IPS-18a (cell line): ENCODE results near the gene CHST15.

Experiments used
- H3K27ac ChIP-seq: one replicate; pipeline ENCODE4 v1.5.1; 2013; ENCODE audit warnings: low read length
- H3K27me3 ChIP-seq: one replicate; pipeline ENCODE4 v1.6.1; 2013; ENCODE audit warnings: mild to moderate bottlenecking, low read length; ENCODE audit not compliant: control insufficient read depth, insufficient read depth
- H3K36me3 ChIP-seq: one replicate; pipeline ENCODE4 v1.6.1; 2013; ENCODE audit warnings: low read depth, low read length; ENCODE audit not compliant: control insufficient read depth
- H3K4me1 ChIP-seq: one replicate; pipeline ENCODE4 v1.6.1; 2013; ENCODE audit warnings: low read depth, low read length; ENCODE audit not compliant: control insufficient read depth
- H3K4me3 ChIP-seq: one replicate; pipeline ENCODE4 v1.5.1; 2013; ENCODE audit warnings: low read length
- H3K9ac ChIP-seq: one replicate; pipeline ENCODE4 v1.6.1; 2013; ENCODE audit warnings: mild to moderate bottlenecking, low read length, moderate library complexity
- H3K9me3 ChIP-seq: one replicate; pipeline ENCODE4 v1.6.1; 2013; ENCODE audit warnings: low read depth, low read length; ENCODE audit not compliant: control insufficient read depth

CHST15 gene

DNA sequence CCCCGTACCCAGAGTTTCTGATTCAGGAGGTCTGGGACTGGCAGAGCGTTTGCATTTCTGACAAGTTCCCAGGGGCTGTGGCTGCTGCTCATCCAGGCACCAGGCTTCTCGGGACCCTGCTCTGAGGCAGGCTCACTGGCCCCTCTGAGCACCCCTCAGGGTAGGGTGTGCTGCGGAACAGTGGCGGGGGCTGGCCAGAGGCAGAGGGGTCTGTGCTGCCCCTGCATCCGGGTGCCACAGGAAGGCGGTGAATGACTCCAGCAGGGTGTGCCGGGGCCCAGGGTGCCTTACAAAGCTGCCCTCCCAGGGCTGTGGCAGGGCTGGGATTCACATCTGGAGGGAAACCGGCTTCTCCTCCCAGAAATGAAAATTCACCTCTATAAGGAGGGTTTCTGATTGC is 77.4 kb downstream of the CHST15 start:
- Histone ChIP-seq H3K4me3 (no peak overlapping the region), H3K4me1 (peaks cover 19% of the 10 kb centered on the region), H3K27ac (no peak overlapping the region), H3K36me3 (no peaks in the 10 kb centered on the region), H3K9ac (no peak overlapping the region), H3K9me3 (no peaks in the 10 kb centered on the region), H3K27me3 (no peaks in the 10 kb centered on the region)

DNA sequence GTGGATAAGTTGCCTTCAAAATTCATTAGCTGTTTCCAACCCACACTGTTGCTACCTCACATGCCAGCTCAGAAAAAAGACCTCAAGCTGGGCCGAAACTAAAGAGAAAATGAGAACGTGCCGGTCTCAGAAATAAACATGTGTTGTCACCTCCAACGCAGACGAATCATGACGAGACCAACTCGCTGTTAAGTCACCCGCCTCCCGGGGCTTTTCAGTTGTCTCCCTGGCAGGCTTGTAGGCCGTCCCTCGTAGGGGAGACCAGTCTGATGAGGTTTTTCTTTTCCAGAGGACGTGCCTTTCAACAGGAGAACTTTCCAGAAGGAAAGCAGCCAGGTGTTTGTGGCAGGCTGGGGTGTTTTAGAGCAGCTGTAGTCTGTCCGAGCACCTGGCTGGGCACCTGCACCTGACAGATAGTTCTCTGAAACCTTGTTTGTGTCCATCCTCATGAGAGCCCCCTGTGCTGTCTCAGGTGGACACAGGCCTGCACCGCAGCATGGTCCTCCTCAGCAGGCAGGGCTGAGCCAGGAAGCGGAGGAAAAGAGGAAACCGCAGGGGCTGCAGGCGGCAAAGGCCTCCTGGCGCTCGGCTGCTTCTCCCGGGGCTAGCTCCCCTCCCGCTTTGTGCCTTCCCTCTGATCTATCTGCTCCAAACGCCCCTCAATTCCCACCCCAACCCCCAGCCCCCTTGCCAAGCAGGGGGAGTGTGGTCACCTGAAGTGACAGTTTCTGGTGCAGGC is 78.8 kb downstream of the CHST15 start:
- Histone ChIP-seq H3K27me3 (no peaks in the 10 kb centered on the region), H3K4me1 (peaks cover 11% of the 10 kb centered on the region), H3K36me3 (no peaks in the 10 kb centered on the region), H3K9ac (no peak overlapping the region), H3K27ac (no peak overlapping the region), H3K4me3 (no peak overlapping the region), H3K9me3 (no peaks in the 10 kb centered on the region)

DNA sequence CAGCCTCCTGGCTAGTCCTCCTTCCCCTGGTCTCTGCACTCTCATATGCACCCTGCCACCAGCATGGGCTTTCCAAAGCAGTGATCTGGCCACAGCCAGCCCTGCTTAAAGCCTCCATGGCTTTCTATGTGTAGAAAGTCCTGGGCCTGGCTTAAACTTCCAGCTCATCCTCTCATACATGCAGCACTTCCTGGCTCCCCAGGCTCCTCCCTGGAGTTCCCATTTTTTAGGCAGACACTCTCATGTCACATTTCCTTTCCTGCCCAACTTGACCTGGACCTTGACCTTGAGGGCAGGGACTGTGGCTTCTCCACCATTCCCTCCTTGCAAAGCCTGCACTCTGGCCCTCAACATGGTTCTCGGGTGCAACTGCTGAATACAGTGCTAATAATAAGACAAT is 79.5 kb downstream of the CHST15 start:
- no peaks in the 10 kb centered on the region for H3K27me3 ChIP-seq
- no peaks in the 10 kb centered on the region for H3K36me3 ChIP-seq
- peaks cover 11% of the 10 kb centered on the region for H3K4me1 ChIP-seq
- no peak overlapping the region for H3K4me3 ChIP-seq
- no peak overlapping the region for H3K27ac ChIP-seq
- no peak overlapping the region for H3K9ac ChIP-seq
- H3K9me3 ChIP-seq, result no peaks in the 10 kb centered on the region

DNA sequence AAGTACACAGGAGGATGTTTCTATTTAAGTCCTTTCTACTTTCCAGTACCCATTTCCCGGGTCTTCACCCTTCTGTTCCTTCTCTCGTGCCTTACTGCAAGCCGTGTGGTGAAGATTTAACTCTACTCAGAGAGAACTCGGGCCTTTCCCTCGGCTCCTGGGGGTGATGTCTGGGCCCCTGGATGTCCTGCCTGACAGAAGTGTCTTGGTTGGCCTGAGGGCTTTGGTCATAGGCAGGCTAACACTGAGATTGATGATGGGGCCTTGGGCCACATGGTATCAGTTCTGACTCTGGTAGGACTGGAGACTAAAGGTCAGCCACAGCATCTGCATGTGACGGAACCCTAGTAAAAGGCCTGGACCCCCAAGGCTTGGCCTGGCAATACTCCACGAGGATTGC is 80.4 kb downstream of the CHST15 start:
- Histone ChIP-seq H3K9ac (no peak overlapping the region), H3K27me3 (no peaks in the 10 kb centered on the region), H3K27ac (no peak overlapping the region), H3K4me1 (peaks cover 11% of the 10 kb centered on the region), H3K4me3 (no peak overlapping the region), H3K36me3 (no peaks in the 10 kb centered on the region), H3K9me3 (no peaks in the 10 kb centered on the region)

DNA sequence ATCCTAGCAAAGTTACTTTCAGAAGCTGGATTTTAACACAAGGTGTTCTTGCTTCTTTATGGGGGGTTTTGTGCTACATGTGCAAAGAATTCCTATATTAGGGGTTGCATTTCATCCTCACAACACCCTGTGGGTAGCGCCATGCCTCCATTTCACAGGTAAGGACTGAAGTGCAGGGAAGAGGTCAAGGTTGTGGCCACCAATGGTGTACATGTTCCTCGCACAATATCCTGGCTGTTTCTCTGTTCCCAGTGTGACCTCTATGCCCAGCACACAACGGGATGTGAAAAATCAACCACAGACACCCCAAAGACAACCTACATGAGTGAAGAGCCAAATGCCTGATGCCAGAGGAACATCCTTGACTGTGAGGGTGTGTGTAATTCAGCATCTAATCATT is 80.8 kb downstream of the CHST15 start:
- peaks cover 11% of the 10 kb centered on the region for H3K4me1 ChIP-seq
- H3K27ac ChIP-seq, result no peak overlapping the region
- H3K27me3 ChIP-seq, result no peaks in the 10 kb centered on the region
- H3K36me3 ChIP-seq, result no peaks in the 10 kb centered on the region
- H3K4me3 ChIP-seq, result no peak overlapping the region
- H3K9me3 ChIP-seq, result no peaks in the 10 kb centered on the region
- H3K9ac ChIP-seq, result no peak overlapping the region

DNA sequence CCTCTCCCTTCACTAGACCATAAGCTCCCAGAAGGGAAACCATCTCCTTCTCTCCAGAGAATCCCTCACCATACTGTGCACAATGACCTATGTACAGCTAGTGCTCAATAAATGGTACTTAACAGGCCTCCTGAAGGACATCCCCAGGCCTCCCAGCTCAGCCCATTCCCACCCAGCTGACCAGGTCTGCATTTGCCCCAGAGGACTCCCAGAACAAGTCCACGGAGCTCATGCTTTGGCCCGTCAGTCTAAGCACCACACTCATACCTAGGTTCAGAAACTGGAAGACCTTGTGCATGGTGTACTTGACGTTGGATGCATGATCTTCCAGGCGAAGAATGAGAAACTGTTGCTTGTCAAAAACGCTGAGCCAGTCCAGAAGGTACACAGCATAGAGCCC is 81.3 kb downstream of the CHST15 start:
- no peaks in the 10 kb centered on the region for H3K9me3 ChIP-seq
- H3K36me3 ChIP-seq, result no peaks in the 10 kb centered on the region
- peaks cover 11% of the 10 kb centered on the region for H3K4me1 ChIP-seq
- no peak overlapping the region for H3K4me3 ChIP-seq
- H3K27me3 ChIP-seq, result no peaks in the 10 kb centered on the region
- no peak overlapping the region for H3K27ac ChIP-seq
- no peak overlapping the region for H3K9ac ChIP-seq

DNA sequence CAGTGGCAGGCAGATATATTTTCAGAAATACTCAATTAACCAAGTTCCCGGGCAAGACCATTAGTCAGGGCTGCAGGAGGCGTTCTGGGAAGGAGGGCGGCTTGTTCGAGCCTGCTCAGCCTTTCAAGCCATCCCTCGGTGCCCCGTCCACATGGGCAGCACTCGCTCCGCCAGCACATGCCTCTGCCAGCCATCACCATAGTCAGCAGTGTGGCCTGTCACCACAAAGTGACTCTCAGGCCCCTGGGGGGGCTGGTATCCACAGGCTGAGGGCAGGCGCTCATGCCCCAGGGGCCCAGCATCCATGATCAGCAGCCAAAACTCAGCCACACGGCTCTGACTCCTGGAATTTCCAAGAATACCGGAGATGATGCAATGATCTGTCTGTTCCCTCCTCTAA is 81.9 kb downstream of the CHST15 start:
- Histone ChIP-seq H3K4me1 (peaks cover 7% of the 10 kb centered on the region), H3K27me3 (no peaks in the 10 kb centered on the region)

DNA sequence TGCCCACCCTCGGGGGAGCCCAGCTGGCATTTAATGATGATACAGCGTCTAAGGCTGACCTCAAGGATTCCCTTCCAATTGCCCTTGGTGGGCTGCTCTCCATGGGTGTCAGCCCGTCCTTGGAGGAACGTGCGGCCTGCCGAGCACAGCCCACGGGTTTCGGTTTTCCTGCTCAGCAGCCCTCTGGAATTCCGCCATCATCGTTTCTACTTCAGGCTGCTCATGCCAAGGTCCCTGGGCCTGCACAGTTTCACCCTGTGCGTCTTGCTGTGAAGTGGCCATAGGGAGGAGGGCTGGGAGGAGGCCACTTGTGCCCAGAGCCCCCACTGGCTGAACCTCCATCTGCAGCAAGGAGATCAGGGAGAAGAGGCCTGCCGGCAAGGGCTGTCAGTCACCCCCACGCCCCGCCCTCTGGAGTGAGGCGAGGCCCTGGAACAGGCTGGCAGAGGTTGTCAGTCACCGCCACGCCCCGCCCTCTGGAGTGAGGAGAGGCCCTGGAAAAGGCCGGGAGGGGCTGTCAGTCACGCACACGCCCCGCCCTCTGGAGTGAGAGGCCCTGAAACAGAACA is 82.8 kb downstream of the CHST15 start:
- no peaks in the 10 kb centered on the region for H3K9me3 ChIP-seq
- H3K4me1 ChIP-seq, result peaks cover 4% of the 10 kb centered on the region
- H3K27me3 ChIP-seq, result no peaks in the 10 kb centered on the region
- H3K27ac ChIP-seq, result no peak overlapping the region
- no peak overlapping the region for H3K9ac ChIP-seq
- H3K4me3 ChIP-seq, result no peak overlapping the region
- H3K36me3 ChIP-seq, result no peaks in the 10 kb centered on the region

More for the DNA sequence above, 81.9 kb downstream of the CHST15 start:
- H3K9me3 ChIP-seq, result no peaks in the 10 kb centered on the region
- no peak overlapping the region for H3K4me3 ChIP-seq
- H3K27ac ChIP-seq, result no peak overlapping the region
- H3K36me3 ChIP-seq, result no peaks in the 10 kb centered on the region
- no peak overlapping the region for H3K9ac ChIP-seq

DNA sequence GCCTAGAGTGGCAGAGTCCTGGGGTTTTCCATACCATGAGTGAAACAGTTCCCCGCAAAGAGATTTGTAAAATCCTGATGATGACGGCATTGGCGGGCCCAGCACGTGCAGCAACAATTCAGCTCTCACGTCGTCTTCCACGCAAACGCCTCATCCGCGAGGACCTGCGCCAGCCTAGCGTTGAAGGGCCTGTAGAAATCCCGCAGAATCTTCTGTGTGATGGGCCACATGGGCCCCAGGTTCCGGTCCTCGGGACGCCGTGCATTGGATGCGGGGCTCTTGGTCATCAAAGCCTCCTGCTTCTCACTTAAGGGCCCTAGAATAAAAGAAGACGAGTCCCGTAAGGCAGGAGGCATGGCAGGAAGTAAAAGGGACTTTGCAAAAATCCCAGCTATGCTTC is 83.4 kb downstream of the CHST15 start:
- H3K27me3 ChIP-seq, result no peaks in the 10 kb centered on the region
- no peak overlapping the region for H3K27ac ChIP-seq
- no peaks in the 10 kb centered on the region for H3K9me3 ChIP-seq
- peaks cover 4% of the 10 kb centered on the region for H3K4me1 ChIP-seq
- H3K4me3 ChIP-seq, result no peak overlapping the region
- H3K9ac ChIP-seq, result no peak overlapping the region
- no peaks in the 10 kb centered on the region for H3K36me3 ChIP-seq

DNA sequence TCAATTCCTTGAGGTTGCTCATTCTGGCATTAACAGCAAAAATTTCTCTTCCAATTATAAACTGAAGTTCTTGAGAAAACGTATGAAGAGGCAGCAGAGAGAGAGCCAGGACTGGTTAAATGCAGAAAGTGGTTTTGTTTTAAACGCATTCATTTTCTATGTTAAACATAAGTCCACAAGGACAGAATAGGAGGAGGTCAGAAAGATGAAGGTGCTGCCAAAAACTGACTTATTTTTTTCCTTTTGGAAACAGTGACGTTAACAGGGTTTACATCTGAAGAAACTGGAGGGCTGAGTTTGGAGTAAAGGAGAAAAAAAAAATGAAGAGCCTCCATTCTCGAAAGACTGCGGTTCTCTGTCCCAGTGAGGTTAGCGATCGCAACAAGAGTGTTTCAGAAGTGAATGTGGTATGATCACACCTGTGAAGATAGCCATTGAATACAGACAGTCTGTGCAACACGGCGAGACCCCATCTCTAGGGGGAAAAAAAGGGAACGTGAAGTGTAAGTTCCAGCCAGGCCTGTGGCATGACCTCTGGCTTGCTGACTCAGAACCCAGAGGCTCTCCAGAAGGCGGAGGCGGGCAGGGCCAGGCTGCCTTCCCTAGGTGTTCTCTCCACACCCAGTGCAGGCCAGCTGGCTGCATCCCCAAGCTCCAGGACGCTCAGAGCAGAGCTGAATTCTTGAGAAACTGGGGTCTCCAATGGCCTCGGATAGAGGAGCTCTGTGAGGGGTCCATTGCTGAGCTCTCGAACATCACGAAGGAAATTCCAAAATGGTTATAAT is 84.0 kb downstream of the CHST15 start:
- Histone ChIP-seq H3K4me3 (no peak overlapping the region), H3K9me3 (no peaks in the 10 kb centered on the region), H3K9ac (no peak overlapping the region), H3K27me3 (no peaks in the 10 kb centered on the region), H3K27ac (no peak overlapping the region), H3K4me1 (peaks cover 4% of the 10 kb centered on the region), H3K36me3 (no peaks in the 10 kb centered on the region)

DNA sequence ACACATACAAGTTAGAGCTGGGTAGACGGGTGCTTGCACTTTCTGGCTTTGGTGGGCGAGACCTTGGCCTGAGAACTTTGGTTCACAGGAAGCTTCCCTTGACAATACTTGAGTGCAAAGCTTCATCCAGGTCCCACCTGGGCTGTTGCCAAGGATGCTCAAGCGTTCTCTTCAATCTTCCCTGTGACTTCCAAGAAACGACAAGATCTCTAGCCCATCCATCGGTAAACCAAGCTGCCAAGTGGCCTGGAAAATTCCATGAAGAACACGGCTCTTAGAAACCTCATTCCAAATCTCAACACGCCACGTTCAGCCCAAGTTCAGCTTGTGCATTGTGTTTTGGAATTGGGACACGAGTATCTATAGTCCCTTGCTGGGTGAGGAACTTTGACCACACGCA is 84.7 kb downstream of the CHST15 start:
- no peak overlapping the region for H3K9ac ChIP-seq
- no peak overlapping the region for H3K27ac ChIP-seq
- no peaks in the 10 kb centered on the region for H3K36me3 ChIP-seq
- no peaks in the 10 kb centered on the region for H3K9me3 ChIP-seq
- no peak overlapping the region for H3K4me3 ChIP-seq
- H3K27me3 ChIP-seq, result no peaks in the 10 kb centered on the region
- H3K4me1 ChIP-seq, result peaks cover 4% of the 10 kb centered on the region
